Measurements from ENCODE around the gene IL31.

IL31 gene

DNA sequence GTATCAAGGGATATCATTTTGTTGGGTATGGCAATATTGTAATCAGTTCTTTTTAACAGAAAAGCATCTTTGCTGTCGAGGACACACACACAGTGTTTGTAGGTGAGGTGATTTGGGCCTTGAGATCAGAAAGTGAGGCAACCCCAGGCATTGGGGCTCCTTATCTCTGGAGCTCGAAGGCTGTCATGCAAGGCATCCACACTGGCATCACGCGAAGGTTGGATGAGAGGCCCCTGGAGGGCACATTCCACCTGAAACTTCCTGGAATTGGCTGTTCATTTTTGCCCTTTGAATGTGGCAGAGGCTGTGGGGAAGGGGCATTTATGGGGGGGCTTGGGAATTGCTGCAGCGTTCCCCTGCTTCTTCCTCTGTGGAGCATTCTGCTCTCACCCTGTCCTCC, 45.5 kb downstream of the IL31 start:
- DNase-seq (ENCODE audit: low read depth in 2 of 2) = no peak

- no peak for DNase-seq (ENCODE audit: low read depth in 2 of 2)
These were observed 46.2 kb downstream of the IL31 start for GRCh38 chr12:122127839-122128238.

DNA sequence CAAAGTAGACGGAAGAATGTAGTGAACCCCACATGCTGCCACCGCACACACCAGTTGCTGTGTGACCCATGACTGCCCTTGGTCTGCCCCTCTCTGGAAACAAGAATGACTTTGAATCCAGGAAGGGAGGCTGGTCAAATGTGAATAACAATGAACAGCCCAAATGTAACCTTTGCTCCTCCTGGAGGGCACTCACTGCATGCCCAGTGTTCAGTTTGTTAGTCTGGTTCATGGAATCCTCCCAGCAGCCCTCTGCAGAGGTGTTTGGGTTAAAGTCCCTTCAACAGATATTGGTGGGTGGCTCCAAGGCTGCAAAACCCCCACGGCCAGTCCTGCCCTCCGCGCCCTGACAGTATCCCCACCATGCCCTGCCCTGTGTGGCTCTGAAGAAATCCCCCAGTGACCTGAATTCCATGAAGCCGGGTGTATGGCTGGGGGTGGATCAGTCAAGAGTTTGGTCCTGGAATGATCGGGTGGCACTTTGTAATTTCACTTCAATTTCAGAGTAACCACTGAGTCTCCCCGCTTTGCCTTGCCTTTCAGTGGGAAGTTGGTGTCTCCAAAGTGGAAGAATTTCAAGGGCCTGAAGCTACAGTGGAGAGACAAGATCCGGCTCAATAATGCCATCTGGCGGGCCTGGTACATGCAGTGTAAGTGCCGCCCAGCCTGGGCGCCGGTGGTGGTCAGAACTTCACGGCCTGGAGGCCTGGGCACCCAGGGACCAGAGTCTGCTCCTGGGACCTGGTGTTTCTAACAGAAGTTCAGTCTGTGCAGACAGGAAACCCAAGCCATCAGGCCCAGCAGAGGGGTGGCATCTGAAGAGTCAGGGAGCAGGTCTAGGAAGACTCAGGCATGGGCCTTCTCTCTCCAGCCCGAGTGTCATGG, 47.1 kb downstream of the IL31 start:
- no peak for DNase-seq (ENCODE audit: low read depth in 2 of 2)

- no peak for DNase-seq (ENCODE audit: low read depth in 2 of 2)
These were observed 47.7 kb downstream of the IL31 start for GRCh38 chr12:122126342-122126635.

GRCh38 chr12:122125452-122126341, 48.3 kb downstream of the IL31 start:
- DNase-seq (ENCODE audit: low read depth in 2 of 2) = no peak

- DNase-seq (ENCODE audit: low read depth in 2 of 2) = no peak
These were observed 49.7 kb downstream of the IL31 start for GRCh38 chr12:122124370-122124769.

GRCh38 chr12:122123761-122124145, 50.3 kb downstream of the IL31 start:
- no peak for DNase-seq (ENCODE audit: low read depth in 2 of 2)

DNA sequence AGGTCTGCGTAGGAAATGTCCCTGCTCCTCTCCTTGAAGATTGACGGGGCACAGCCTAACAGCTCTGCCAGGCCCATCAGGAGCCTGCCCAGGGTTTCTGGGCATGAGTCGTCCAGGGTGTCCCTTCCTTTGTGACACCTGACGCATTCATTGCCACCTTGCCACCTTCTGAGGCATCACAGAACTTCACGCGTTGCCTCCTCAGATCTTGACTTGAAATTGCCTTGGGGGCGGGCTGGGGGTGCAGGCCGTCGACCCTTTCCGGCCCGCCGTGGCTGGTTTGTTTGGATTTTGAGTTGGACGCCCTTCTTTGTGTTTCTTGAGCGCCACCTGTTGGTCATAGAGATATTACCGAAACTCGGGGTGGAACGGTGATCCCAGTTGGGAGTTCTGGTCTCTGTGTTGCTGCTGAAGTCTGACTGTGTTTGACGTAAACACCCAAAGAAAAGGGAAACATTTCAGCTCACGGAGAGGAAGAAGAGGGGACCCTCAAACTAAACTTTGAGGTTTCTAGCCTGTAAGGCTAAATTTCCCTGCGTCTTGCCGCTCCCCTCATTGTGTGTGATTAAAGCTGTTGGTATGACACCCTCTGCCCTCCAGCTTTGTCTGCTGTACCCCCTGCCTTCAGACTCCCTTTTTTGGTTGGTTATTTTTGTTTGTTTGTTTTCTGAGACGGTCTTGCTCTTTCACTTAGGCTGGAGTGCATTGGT, 50.8 kb downstream of the IL31 start:
- DNase-seq (ENCODE audit: low read depth in 2 of 2) = peak; percentile 54 to 62
